Smooth muscle cell (in vitro differentiated cells): ENCODE data around the gene C3AR1. TPM values are rescaled to one million over a fixed set of nuclear protein-coding genes. Genes with fewer than 3 reads are reported as not detected.
"Not testable (repeated sequence)": the region's sequence is repeated elsewhere in the genome, so short reads cannot be mapped to it uniquely, and the experiment has no call there.

Experiments used
- DNase-seq: peaks from one replicate; lab custom pipeline; 2025; ENCODE audit not compliant: unreplicated experiment; lab: John Stamatoyannopoulos, UW
- H2AFZ ChIP-seq: fragments of 200-600 bp; sonication (generic); 2 replicates; pipeline ENCODE4 v1.6.0; 2016; ENCODE audit warnings: antibody characterized with exemption, low read depth, mild to moderate bottlenecking
- H3F3A ChIP-seq: fragments of 200-600 bp; sonication (generic); 2 replicates; pipeline ENCODE4 v1.6.0; 2017; ENCODE audit warnings: antibody characterized with exemption, low read depth
- H3K27ac ChIP-seq: fragments of 200-600 bp; sonication (generic); 2 replicates; pipeline ENCODE4 v1.5.1; 2016; ENCODE audit warnings: low read depth, mild to moderate bottlenecking
- H3K27me3 ChIP-seq: fragments of 200-600 bp; sonication (generic); 2 replicates; pipeline ENCODE4 v1.6.1; 2016; ENCODE audit warnings: low read depth, mild to moderate bottlenecking
- H3K36me3 ChIP-seq: fragments of 200-600 bp; sonication (generic); 2 replicates; pipeline ENCODE4 v1.5.1; 2016; ENCODE audit warnings: low read depth
- H3K4me1 ChIP-seq: fragments of 200-600 bp; sonication (generic); 2 replicates; pipeline ENCODE4 v1.5.1; 2016; ENCODE audit warnings: low read depth
- H3K4me2 ChIP-seq: fragments of 200-600 bp; sonication (generic); 2 replicates; pipeline ENCODE4 v1.6.0; 2016; ENCODE audit warnings: mild to moderate bottlenecking
- H3K4me3 ChIP-seq: fragments of 200-600 bp; sonication (generic); 2 replicates; pipeline ENCODE4 v1.5.1; 2016; ENCODE audit warnings: mild to moderate bottlenecking
- H3K79me2 ChIP-seq: fragments of 200-600 bp; sonication (generic); 2 replicates; pipeline ENCODE4 v1.6.0; 2016; ENCODE audit warnings: low read depth, mild to moderate bottlenecking
- H3K9ac ChIP-seq: fragments of 200-600 bp; sonication (generic); 2 replicates; pipeline ENCODE4 v1.6.0; 2016; ENCODE audit warnings: low read depth
- H3K9me3 ChIP-seq: fragments of 200-600 bp; sonication (generic); replicated peaks from 2 replicates; pipeline ENCODE4 v1.5.1; 2016; ENCODE audit warnings: low read depth
- H4K20me1 ChIP-seq: fragments of 200-600 bp; sonication (generic); 2 replicates; pipeline ENCODE4 v1.6.0; 2016; ENCODE audit warnings: low read depth
- CTCF ChIP-seq: fragments of 200-600 bp; sonication (generic); IDR thresholded peaks from 2 replicates; pipeline ENCODE4 v1.5.1; 2017; ENCODE audit warnings: borderline replicate concordance, mild to moderate bottlenecking, antibody characterized with exemption; ENCODE audit not compliant: insufficient read depth, poor library complexity, severe bottlenecking
- WGBS: methylation state at CpG from one replicate; pipeline ENCODE4 v1.1.7; 2016; ENCODE audit warnings: low lambda C conversion rate; 5-methylcytosine and 5-hydroxymethylcytosine counted together
- polyA plus RNA-seq: library from polyadenylated mRNA; unstranded; fragments of >200 nt; fragmentation: Nextera tagmentation; extraction: Ambion mirVana; gene quantifications from 2 replicates; pipeline ENCODE4 v1.2.1, GENCODE V29; 2016
- total RNA-seq: library from RNA; depleted of rRNA; stranded (reverse); fragments of >200 nt; gene quantifications from 2 replicates; pipeline ENCODE4 v1.2.3, GENCODE V29; 2014

Gene C3AR1
- total and polyA plus RNA-seq, 2 experiments from 2014 or later, result 3.0 to 3.2 TPM

- peak within 1 kb of the TSS; percentile 99 for H3K4me2 ChIP-seq
- peaks cover 42% of the 10 kb centered on the region for H4K20me1 ChIP-seq
- H3K4me1 ChIP-seq, result peaks cover 23% of the 10 kb centered on the region
- TF ChIP-seq CTCF, result no peak
- peak; percentile 70 for DNase-seq
- no peaks in the 10 kb centered on the region for H3K9me3 ChIP-seq
- H3K27me3 ChIP-seq, result no peaks in the 10 kb centered on the region
- H3K79me2 ChIP-seq, result peaks cover 24% of the 10 kb centered on the region
- peak within 1 kb of the TSS; percentile 96 for H3K4me3 ChIP-seq
- peaks cover 19% of the 10 kb centered on the region for H3F3A ChIP-seq
- no peaks in the 10 kb centered on the region for H3K36me3 ChIP-seq
- H3K27ac ChIP-seq, result peak within 1 kb of the TSS; percentile 80
- H2AFZ ChIP-seq, result peak within 1 kb of the TSS; percentile 97
- under 1% methylated on average over 46 of the region's 93 CpGs for WGBS
- H3K9ac ChIP-seq, result peak within 1 kb of the TSS; percentile 94
These were observed 33.7 kb downstream of the C3AR1 start, which contains the start of gene FOXJ2 for GRCh38 chr12:8032242-8033152. Gene FOXJ2 (plus strand): TSS chr12:8032716. CDS start chr12:8039833, 7,117 bp downstream.

GRCh38 chr12:8031872-8032241, 34.3 kb downstream of the C3AR1 start:
- H3K79me2 ChIP-seq, result peaks cover 18% of the 10 kb centered on the region

GRCh38 chr12:8031017-8031416, 35.1 kb downstream of the C3AR1 start:
- H3F3A ChIP-seq, result peaks cover 17% of the 10 kb centered on the region
- H3K79me2 ChIP-seq, result not testable (repeated sequence)

More at GRCh38 chr12:8031872-8032241, 34.3 kb downstream of the C3AR1 start:
- Histone ChIP-seq H3K9me3 (no peaks in the 10 kb centered on the region), H2AFZ (peak overlapping the region; percentile 97), H3F3A (peaks cover 19% of the 10 kb centered on the region), H3K27ac (peak overlapping the region; percentile 80), H3K27me3 (no peaks in the 10 kb centered on the region), H3K4me1 (peaks cover 22% of the 10 kb centered on the region), H3K4me3 (peak overlapping the region; percentile 96), H3K4me2 (peak overlapping the region; percentile 99), H3K9ac (peak overlapping the region; percentile 94), H3K36me3 (no peaks in the 10 kb centered on the region), H4K20me1 (peaks cover 36% of the 10 kb centered on the region)
- no peak for TF ChIP-seq CTCF
- WGBS, result 49% methylated on average over 5 of the region's 5 CpGs
- no peak for DNase-seq

GRCh38 chr12:8030189-8030588, 36.0 kb downstream of the C3AR1 start:
- Histone ChIP-seq H3K9ac (no peak overlapping the region), H3K36me3 (no peaks in the 10 kb centered on the region), H3F3A (peaks cover 14% of the 10 kb centered on the region), H3K4me3 (no peak overlapping the region), H2AFZ (no peak overlapping the region), H3K79me2 (peaks cover 9% of the 10 kb centered on the region), H3K9me3 (no peaks in the 10 kb centered on the region), H3K4me1 (peaks cover 22% of the 10 kb centered on the region), H3K27ac (no peak overlapping the region), H3K4me2 (no peak overlapping the region), H3K27me3 (no peaks in the 10 kb centered on the region), H4K20me1 (peaks cover 19% of the 10 kb centered on the region)
- no peak for TF ChIP-seq CTCF
- no peak for DNase-seq
- WGBS, result 87% methylated on average over 3 of the region's 3 CpGs

More at GRCh38 chr12:8031017-8031416, 35.1 kb downstream of the C3AR1 start:
- not testable (repeated sequence) for H2AFZ ChIP-seq, H3K36me3 ChIP-seq, H3K4me3 ChIP-seq, DNase-seq, H3K27me3 ChIP-seq, H3K9ac ChIP-seq, H3K27ac ChIP-seq, H3K4me2 ChIP-seq, H3K9me3 ChIP-seq
- peaks cover 24% of the 10 kb centered on the region for H3K4me1 ChIP-seq
- WGBS, result 78% methylated on average over 23 of the region's 23 CpGs
- H4K20me1 ChIP-seq, result peaks cover 27% of the 10 kb centered on the region
